ENCODE results near the gene LNPK. TPM values are rescaled to one million over a fixed set of nuclear protein-coding genes. Genes with fewer than 3 reads are reported as not detected.

The LNPK gene
- polyA plus RNA-seq, 1 donor from 2014 or later: 46.7 TPM

- no peak overlapping the region for H3K9ac ChIP-seq (ENCODE audit: low read length)
- no peaks in the 10 kb centered on the region for H4K20me1 ChIP-seq (ENCODE audit: insufficient read depth)
- no peaks in the 10 kb centered on the region for H3F3A ChIP-seq (ENCODE audit: insufficient read depth, low read length, poor library complexity, severe bottlenecking)
Observed at GRCh38 chr2:175957845-175958244, 44.2 kb downstream of the LNPK start.

GRCh38 chr2:175955136-175955535 is 46.9 kb downstream of the LNPK start:
- H3F3A ChIP-seq (ENCODE audit: insufficient read depth, low read length, poor library complexity, severe bottlenecking): no peaks in the 10 kb centered on the region
- H3K4me3 ChIP-seq (ENCODE audit: low read length): no peak overlapping the region
- H3K4me2 ChIP-seq (ENCODE audit: low read length): no peak overlapping the region
- H3K36me3 ChIP-seq (ENCODE audit: insufficient read depth, low read length): no peaks in the 10 kb centered on the region
- no peaks in the 10 kb centered on the region for H3K9me2 ChIP-seq (ENCODE audit: insufficient read depth, low read length)
- H2AFZ ChIP-seq (ENCODE audit: low read depth, low read length): no peak overlapping the region
- no peaks in the 10 kb centered on the region for H4K20me1 ChIP-seq (ENCODE audit: insufficient read depth)
- no peak overlapping the region for H3K27ac ChIP-seq (ENCODE audit: low read length)
- H3K27me3 ChIP-seq (ENCODE audit: insufficient read depth, low read depth, low read length): no peaks in the 10 kb centered on the region
- no peaks in the 10 kb centered on the region for H3K79me2 ChIP-seq (replicated peaks; ENCODE audit: insufficient read depth, low read length)
- no peak overlapping the region for H3K9ac ChIP-seq (ENCODE audit: low read length)
- H3K9me3 ChIP-seq (ENCODE audit: low read length): no peaks in the 10 kb centered on the region
- TF ChIP-seq SMC3 (conservative IDR thresholded peaks at IDR 0.05; ENCODE audit: poor library complexity) (no peak), MXI1 (conservative IDR thresholded peaks at IDR 0.05; ENCODE audit: poor library complexity, severe bottlenecking) (no peak), EP300 (conservative IDR thresholded peaks at IDR 0.05; ENCODE audit: poor library complexity, severe bottlenecking) (no peak), RAD21 (conservative IDR thresholded peaks at IDR 0.05) (no peak), REST (IDR thresholded peaks at IDR 0.05; ENCODE audit: borderline replicate concordance) (no peak), EZH2 (IDR thresholded peaks at IDR 0.05; ENCODE audit: borderline replicate concordance, insufficient read depth, low read length, poor library complexity, severe bottlenecking) (no peak), TAF1 (IDR thresholded peaks at IDR 0.05; ENCODE audit: low read depth) (no peak)

More at GRCh38 chr2:175957845-175958244, 44.2 kb downstream of the LNPK start:
- H2AFZ ChIP-seq (ENCODE audit: low read depth, low read length): no peak overlapping the region
- no peak for TF ChIP-seq EP300 (conservative IDR thresholded peaks at IDR 0.05; ENCODE audit: poor library complexity, severe bottlenecking)
- no peak for TF ChIP-seq TAF1 (IDR thresholded peaks at IDR 0.05; ENCODE audit: low read depth)
- TF ChIP-seq CTCF (IDR thresholded peaks at IDR 0.05; ENCODE audit: poor library complexity, severe bottlenecking): no peak
- TF ChIP-seq REST (IDR thresholded peaks at IDR 0.05; ENCODE audit: borderline replicate concordance): no peak
- TF ChIP-seq POLR2AphosphoS5 (IDR thresholded peaks at IDR 0.05): no peak
- TF ChIP-seq SMC3 (conservative IDR thresholded peaks at IDR 0.05; ENCODE audit: poor library complexity): no peak
- no peak for TF ChIP-seq MXI1 (conservative IDR thresholded peaks at IDR 0.05; ENCODE audit: poor library complexity, severe bottlenecking)
- TF ChIP-seq EZH2 (IDR thresholded peaks at IDR 0.05; ENCODE audit: borderline replicate concordance, insufficient read depth, low read length, poor library complexity, severe bottlenecking): no peak
- no peak for TF ChIP-seq RAD21 (conservative IDR thresholded peaks at IDR 0.05)
- no peak overlapping the region for H3K27ac ChIP-seq (ENCODE audit: low read length)
- no peaks in the 10 kb centered on the region for H3K27me3 ChIP-seq (ENCODE audit: insufficient read depth, low read depth, low read length)
- no peaks in the 10 kb centered on the region for H3K79me2 ChIP-seq (replicated peaks; ENCODE audit: insufficient read depth, low read length)
- no peak overlapping the region for H3K4me3 ChIP-seq (ENCODE audit: low read length)
- H3K4me2 ChIP-seq (ENCODE audit: low read length): no peak overlapping the region
- H3K36me3 ChIP-seq (ENCODE audit: insufficient read depth, low read length): no peaks in the 10 kb centered on the region
- H3K9me2 ChIP-seq (ENCODE audit: insufficient read depth, low read length): no peaks in the 10 kb centered on the region
- H3K9me3 ChIP-seq (ENCODE audit: low read length): no peaks in the 10 kb centered on the region
